Thyroid gland (tissue), 4 donors: ENCODE measurements around the gene KIFC3. TPM values are rescaled to one million over a fixed set of nuclear protein-coding genes. Genes with fewer than 3 reads are reported as not detected.
A peak's percentile ranks its signal among the peaks of the same experiment; 100 is the strongest.
"Not testable (repeated sequence)": the region's sequence is repeated elsewhere in the genome, so short reads cannot be mapped to it uniquely, and the experiment has no call there.

Source experiments
- DNase-seq, 2 donors: peaks; one replicate each; pipeline ENCODE4 v3.0.0-alpha.2; 2019
- H3K27ac ChIP-seq, 3 donors: fragments of 200-600 bp; sonication (generic); 1 replicate in 2 of 3; 2 replicates in 1 of 3; pipeline ENCODE4 v1.5.1; 2016 to 2019; ENCODE audit warnings: mild to moderate bottlenecking in 1 of 3, moderate library complexity in 1 of 3
- H3K27me3 ChIP-seq: fragments of 200-600 bp; sonication (generic); one replicate; pipeline ENCODE4 v1.5.1; 2019
- H3K36me3 ChIP-seq, 2 donors: fragments of 200-600 bp; sonication (generic); one replicate each; pipeline ENCODE4 v1.5.1; 2016 to 2019
- H3K4me1 ChIP-seq, 2 donors: fragments of 200-600 bp; sonication (generic); one replicate each; pipeline ENCODE4 v1.5.1; 2017 to 2019
- H3K4me3 ChIP-seq, 3 donors: fragments of 200-600 bp; sonication (generic); replicated peaks in 1 of 3; 1 replicate in 2 of 3; 2 replicates in 1 of 3; pipeline ENCODE4 v1.5.1; 2016; ENCODE audit warnings: mild to moderate bottlenecking in 1 of 3
- H3K9me3 ChIP-seq: fragments of 200-600 bp; sonication (generic); one replicate; pipeline ENCODE4 v1.5.1; 2017
- POLR2A ChIP-seq, 2 donors: fragments of 450-650 bp; IDR thresholded peaks; one replicate each; pipeline ENCODE4 v1.6.1; 2017; ENCODE audit warnings: antibody characterized with exemption in 2 of 2, mild to moderate bottlenecking in 2 of 2, moderate library complexity in 1 of 2
- WGBS, 2 donors: methylation state at CpG; one replicate each; pipeline ENCODE4 v1.1.5; 2017; 5-methylcytosine and 5-hydroxymethylcytosine counted together
- intact Hi-C: fragments of 100-400 bp; cut with DNase I; formaldehyde crosslinking; loops from one replicate; pipeline ENCODE4 v1.15.1; 2023
- total RNA-seq, 4 donors: library from RNA; depleted of rRNA; stranded (reverse); fragments of >200 nt; gene quantifications; one replicate each; pipeline ENCODE4 v1.2.3, GENCODE V29; 2016
- TF ChIP-seq, protein P1 (sequence below), 6 experiments: fragments of 200-600 bp in 3 of 6; fragments of 450-650 bp in 3 of 6; sonication (generic) in 3 of 6; IDR thresholded peaks; one replicate each; pipeline ENCODE4 v1.5.1; 2016 to 2019; ENCODE audit warnings: antibody characterized with exemption in 6 of 6, mild to moderate bottlenecking in 2 of 6, inconsistent platforms in 1 of 6, moderate library complexity in 1 of 6

KIFC3 gene
- total RNA-seq, 4 donors from 2014 or later: 88.8 to 153 (median 132) TPM

DNA sequence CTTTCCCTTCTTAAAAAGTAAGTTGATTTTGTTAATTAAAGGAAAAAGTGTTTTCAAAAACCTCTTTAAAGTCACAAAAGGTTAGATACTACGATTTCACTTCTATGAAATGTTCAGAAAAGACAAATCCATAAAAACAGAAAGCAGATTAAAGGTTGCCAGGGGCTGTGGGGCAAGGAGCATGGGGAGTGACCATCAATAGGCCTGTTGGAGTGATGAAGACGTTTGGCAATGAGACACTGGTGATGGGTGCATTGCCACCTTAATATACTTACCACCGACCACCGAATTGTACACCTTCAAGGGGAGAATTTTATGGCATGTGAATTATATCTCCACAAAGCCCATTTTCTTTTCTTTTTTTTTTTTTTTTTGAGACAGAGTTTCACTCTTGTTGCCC is 19.2 kb downstream of the KIFC3 start:
- no peak overlapping the region for H3K4me3 ChIP-seq
- peak overlapping the region; percentile 37 to 67 (median 63) for H3K27ac ChIP-seq
- WGBS, 2 donors: 84 to 87% methylated on average over 4 of the region's 4 CpGs
- H3K36me3 ChIP-seq: peaks cover 15 to 16% of the 10 kb centered on the region in 2 donors
- no peak for DNase-seq
- TF ChIP-seq POLR2A (IDR thresholded peaks at IDR 0.05): no peak
- TF ChIP-seq, protein P1, sequence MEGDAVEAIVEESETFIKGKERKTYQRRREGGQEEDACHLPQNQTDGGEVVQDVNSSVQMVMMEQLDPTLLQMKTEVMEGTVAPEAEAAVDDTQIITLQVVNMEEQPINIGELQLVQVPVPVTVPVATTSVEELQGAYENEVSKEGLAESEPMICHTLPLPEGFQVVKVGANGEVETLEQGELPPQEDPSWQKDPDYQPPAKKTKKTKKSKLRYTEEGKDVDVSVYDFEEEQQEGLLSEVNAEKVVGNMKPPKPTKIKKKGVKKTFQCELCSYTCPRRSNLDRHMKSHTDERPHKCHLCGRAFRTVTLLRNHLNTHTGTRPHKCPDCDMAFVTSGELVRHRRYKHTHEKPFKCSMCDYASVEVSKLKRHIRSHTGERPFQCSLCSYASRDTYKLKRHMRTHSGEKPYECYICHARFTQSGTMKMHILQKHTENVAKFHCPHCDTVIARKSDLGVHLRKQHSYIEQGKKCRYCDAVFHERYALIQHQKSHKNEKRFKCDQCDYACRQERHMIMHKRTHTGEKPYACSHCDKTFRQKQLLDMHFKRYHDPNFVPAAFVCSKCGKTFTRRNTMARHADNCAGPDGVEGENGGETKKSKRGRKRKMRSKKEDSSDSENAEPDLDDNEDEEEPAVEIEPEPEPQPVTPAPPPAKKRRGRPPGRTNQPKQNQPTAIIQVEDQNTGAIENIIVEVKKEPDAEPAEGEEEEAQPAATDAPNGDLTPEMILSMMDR (IDR thresholded peaks at IDR 0.05): no peak
- H3K4me1 ChIP-seq: peaks cover 17 to 37% of the 10 kb centered on the region in 2 donors
- H3K9me3 ChIP-seq: no peaks in the 10 kb centered on the region
- intact Hi-C loops: no loop called here
- H3K27me3 ChIP-seq: no peaks in the 10 kb centered on the region

DNA sequence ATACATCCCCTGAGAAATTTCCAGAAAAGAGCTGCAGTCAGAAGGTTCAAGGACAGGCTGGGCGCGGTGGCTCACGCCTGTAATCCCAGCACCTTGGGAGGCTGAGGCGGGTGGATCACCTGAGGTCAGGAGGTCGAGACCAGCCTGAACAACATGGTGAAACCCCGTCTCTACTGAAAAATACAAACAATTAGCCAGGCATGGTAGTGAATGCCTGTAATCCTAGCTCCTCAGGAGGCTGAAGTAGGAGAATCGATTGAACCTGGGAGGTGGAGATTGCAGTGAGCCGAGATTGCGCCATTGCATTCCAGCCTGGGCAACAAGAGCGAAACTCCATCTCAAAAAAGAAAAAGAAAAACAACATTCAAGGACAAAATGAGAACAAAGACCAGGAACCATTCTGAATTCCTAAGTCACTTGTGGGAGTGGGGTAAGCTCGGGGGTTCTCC is 19.7 kb downstream of the KIFC3 start:
- H3K27me3 ChIP-seq: not testable (repeated sequence)
- H3K27ac ChIP-seq: peak overlapping the region; percentile 37 to 67 (median 63)
- 72 to 75% methylated on average over 11 of the region's 11 CpGs for WGBS, 2 donors

DNA sequence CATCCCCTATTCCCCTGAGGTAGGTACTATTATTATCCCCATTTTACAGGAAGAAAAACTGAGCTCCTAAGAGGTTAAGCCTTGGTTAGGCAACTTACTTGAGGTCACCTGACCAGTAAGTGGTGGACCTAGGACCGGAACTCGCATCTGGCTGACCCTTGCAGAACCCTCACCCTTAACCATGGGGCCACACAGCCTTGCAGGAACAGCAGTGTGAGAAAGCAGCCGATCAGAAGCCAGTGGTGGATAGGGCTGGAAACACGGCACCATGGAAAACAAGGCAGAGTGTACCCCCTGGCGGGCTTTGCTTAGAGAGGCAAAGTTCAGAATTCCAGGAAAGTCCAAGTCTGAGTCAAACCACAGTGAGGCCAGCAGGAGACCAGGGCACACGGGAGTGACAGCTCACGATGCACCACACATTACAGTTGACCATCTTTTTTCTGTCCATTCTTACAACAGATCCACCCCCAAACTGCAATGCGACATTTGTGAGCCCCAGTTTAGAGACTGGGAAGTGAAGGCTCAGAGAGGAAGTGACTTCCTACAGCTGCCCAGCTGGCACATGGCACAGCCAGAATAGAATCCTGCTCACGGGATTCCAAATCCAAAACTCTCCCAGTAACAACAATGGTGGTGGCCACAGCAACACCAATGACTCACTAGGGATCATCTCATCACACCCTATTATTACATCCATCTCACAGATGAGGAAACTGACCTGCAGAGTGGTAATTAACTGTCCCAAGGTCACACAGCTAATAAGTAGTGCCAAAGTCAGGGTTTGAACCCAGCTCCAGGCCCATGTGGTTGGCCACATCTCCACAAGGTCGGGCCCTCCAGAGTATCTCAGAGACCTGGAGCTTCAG is 20.3 kb downstream of the KIFC3 start:
- DNase-seq: no peak
- H3K9me3 ChIP-seq: no peaks in the 10 kb centered on the region
- peaks cover 11 to 26% of the 10 kb centered on the region in 2 donors for H3K4me1 ChIP-seq
- intact Hi-C loops: no loop called here
- no peak for TF ChIP-seq POLR2A (IDR thresholded peaks at IDR 0.05)
- TF ChIP-seq, protein P1 (IDR thresholded peaks at IDR 0.05): no peak
- H3K4me3 ChIP-seq: no peak overlapping the region
- 93 to 95% methylated on average over 10 of the region's 10 CpGs for WGBS, 2 donors
- peak overlapping the region in 2 of 3 donors; percentile 63 to 67 for H3K27ac ChIP-seq
- H3K36me3 ChIP-seq: peaks cover 11 to 16% of the 10 kb centered on the region in 2 donors
- no peaks in the 10 kb centered on the region for H3K27me3 ChIP-seq

More for the DNA sequence above, 19.7 kb downstream of the KIFC3 start:
- intact Hi-C loops, H3K4me3 ChIP-seq, H3K9me3 ChIP-seq: not testable (repeated sequence)
- peak in 1 of 2 donors; percentile 21 for DNase-seq
- H3K4me1 ChIP-seq: peaks cover 17 to 32% of the 10 kb centered on the region in 2 donors
- peaks cover 11 to 16% of the 10 kb centered on the region in 2 donors for H3K36me3 ChIP-seq

- Histone ChIP-seq H3K9me3 (no peaks in the 10 kb centered on the region), H3K4me3 (no peak overlapping the region), H3K36me3 (peaks cover 15 to 16% of the 10 kb centered on the region in 2 donors), H3K27ac (peak overlapping the region in 2 of 3 donors; percentile 63 to 67), H3K27me3 (no peaks in the 10 kb centered on the region), H3K4me1 (peaks cover 4 to 21% of the 10 kb centered on the region in 2 donors)
- WGBS, 2 donors: 57 to 71% methylated on average over 1 of the region's 1 CpG
- DNase-seq: peak; percentile 46 to 52
- intact Hi-C loops: no loop called here
- no peak for TF ChIP-seq POLR2A (IDR thresholded peaks at IDR 0.05)
- TF ChIP-seq, protein P1 (IDR thresholded peaks at IDR 0.05): no peak
Observed at GRCh38 chr16:57781349-57781740, 20.9 kb downstream of the KIFC3 start.

DNA sequence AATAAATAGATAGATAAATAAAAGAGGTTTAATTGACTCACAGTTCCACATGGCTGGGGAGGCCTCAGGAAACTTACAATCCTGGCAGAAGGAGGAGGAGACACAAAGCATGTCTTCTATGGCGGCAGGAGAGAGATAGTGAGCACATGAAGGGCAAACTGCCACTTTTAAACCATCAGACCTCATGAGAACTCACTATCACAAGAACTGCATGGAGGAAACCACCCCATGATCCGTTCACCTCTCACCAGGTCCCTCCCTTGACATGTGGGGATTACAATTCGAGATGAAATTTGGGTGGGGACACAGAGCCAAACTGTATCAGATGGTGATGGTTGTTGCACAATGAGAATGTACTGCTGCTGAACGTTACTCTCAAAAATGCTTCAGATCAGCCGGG is 22.5 kb downstream of the KIFC3 start:
- H3K27me3 ChIP-seq, H3K27ac ChIP-seq, H3K9me3 ChIP-seq, DNase-seq, intact Hi-C loops, H3K4me3 ChIP-seq, H3K36me3 ChIP-seq: not testable (repeated sequence)
- H3K4me1 ChIP-seq: peaks cover 9 to 24% of the 10 kb centered on the region in 2 donors
- 79 to 88% methylated on average over 5 of the region's 5 CpGs for WGBS, 2 donors

DNA sequence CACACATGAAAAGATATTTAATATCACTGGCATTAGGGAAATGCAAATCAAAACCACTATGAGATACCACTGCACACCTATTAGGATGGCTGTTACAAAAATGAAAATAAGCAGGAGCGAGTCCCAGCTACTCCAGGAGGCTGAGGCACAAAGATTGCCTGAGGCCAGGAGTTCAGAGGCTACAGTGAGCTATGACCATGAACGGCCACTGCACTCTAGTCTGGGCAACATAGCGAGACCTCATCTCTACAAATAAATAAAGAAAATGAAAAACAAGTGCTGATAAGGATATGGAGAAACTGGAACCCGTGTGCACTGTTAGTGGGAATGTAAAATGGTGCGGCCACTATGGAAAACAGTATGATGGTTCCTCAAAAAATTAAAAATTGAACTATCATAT is 23.6 kb downstream of the KIFC3 start:
- H3K27me3 ChIP-seq: no peaks in the 10 kb centered on the region
- WGBS, 2 donors: 93% methylated on average over 5 of the region's 5 CpGs
- H3K36me3 ChIP-seq: peaks cover 0 to 4% of the 10 kb centered on the region in 2 donors
- H3K4me3 ChIP-seq: no peak overlapping the region
- no peak for DNase-seq
- no peaks in the 10 kb centered on the region for H3K9me3 ChIP-seq
- TF ChIP-seq, protein P1 (IDR thresholded peaks at IDR 0.05): no peak
- TF ChIP-seq POLR2A (IDR thresholded peaks at IDR 0.05): no peak
- intact Hi-C loops: no loop called here
- H3K27ac ChIP-seq: no peak overlapping the region
- peaks cover 12 to 36% of the 10 kb centered on the region in 2 donors for H3K4me1 ChIP-seq
